Activated CD8-positive, alpha-beta memory T cell treated with anti-CD3 and anti-CD28 coated beads, Interleukin-2, amount 10 ng/mL, durations not matched to agents 7 days and 5 days (primary cell): ENCODE data around the gene COASY. TPM values are rescaled to one million over a fixed set of nuclear protein-coding genes. Genes with fewer than 3 reads are reported as not detected.
A peak's percentile ranks its signal among the peaks of the same experiment; 100 is the strongest.
"Not testable (repeated sequence)": the region's sequence is repeated elsewhere in the genome, so short reads cannot be mapped to it uniquely, and the experiment has no call there.

ENCODE experiments used
- ATAC-seq: fragments of 150-1000 bp; cut with Tn5 transposase; one replicate; pipeline ENCODE4 v1.10.0; 2021; ENCODE audit warnings: moderate library complexity
- CTCF ChIA-PET: fragments of 350-600 bp; sonication (Branson Sonifier 250); formaldehyde crosslinking; loops from one replicate; lab custom pipeline; 2021; ENCODE audit warnings: antibody characterized with exemption; lab: Charles Lee
- DNase-seq: peaks from one replicate; pipeline ENCODE4 v3.0.0-alpha.2; 2020
- H3K27ac Mint-ChIP-seq: one replicate; pipeline ENCODE4 v1.8.0; 2021; ENCODE audit warnings: mild to moderate bottlenecking, mixed read lengths
- H3K27me3 Mint-ChIP-seq: one replicate; pipeline ENCODE4 v1.8.0; 2021; ENCODE audit warnings: mixed read lengths
- H3K36me3 Mint-ChIP-seq: one replicate; pipeline ENCODE4 v1.8.0; 2021; ENCODE audit warnings: mild to moderate bottlenecking, mixed read lengths
- H3K4me1 Mint-ChIP-seq: one replicate; pipeline ENCODE4 v1.8.0; 2021; ENCODE audit warnings: mixed read lengths
- H3K4me3 Mint-ChIP-seq: one replicate; pipeline ENCODE4 v1.8.0; 2021; ENCODE audit warnings: mild to moderate bottlenecking, moderate library complexity, mixed read lengths
- H3K9me3 Mint-ChIP-seq: one replicate; pipeline ENCODE4 v1.8.0; 2022; ENCODE audit warnings: low read depth, mixed read lengths
- total RNA-seq, 2 experiments: library from RNA; stranded (reverse); gene quantifications; one replicate each; pipeline ENCODE4 v1.2.3, GENCODE V29; 2021

The COASY gene
- total RNA-seq, 2 experiments from 2014 or later: 95.9 to 108 TPM

- H3K4me3 Mint-ChIP-seq: no peak overlapping the region
- no peak overlapping the region for H3K27ac Mint-ChIP-seq
- no peaks in the 10 kb centered on the region for H3K27me3 Mint-ChIP-seq
- CTCF ChIA-PET: interaction anchor here (0.9 kb wide), 1 partner anchor 18 kb away, joined by 6 read pairs; no protein-coding TSS in a partner anchor
- no peaks in the 10 kb centered on the region for H3K9me3 Mint-ChIP-seq
- H3K36me3 Mint-ChIP-seq: peaks cover 8% of the 10 kb centered on the region
- DNase-seq: no peak
- no peak for ATAC-seq
- peaks cover 2% of the 10 kb centered on the region for H3K4me1 Mint-ChIP-seq
These were observed 34.4 kb downstream of the COASY start for GRCh38 chr17:42596386-42596785.

GRCh38 chr17:42598905-42599304 is 37.0 kb downstream of the COASY start:
- Mint-ChIP-seq H3K4me1 (peaks cover 3% of the 10 kb centered on the region), H3K36me3 (peaks cover 12% of the 10 kb centered on the region), H3K4me3 (no peak overlapping the region), H3K27me3 (no peaks in the 10 kb centered on the region), H3K9me3 (no peaks in the 10 kb centered on the region), H3K27ac (no peak overlapping the region)
- CTCF ChIA-PET: interaction anchor here (1.3 to 2.7 kb wide), 3 partner anchors 9 to 21 kb away, joined by 3 to 14 read pairs (median 5); partner anchors contain the start of genes PSMC3IP, RETREG3 and TUBG1
- no peak for DNase-seq
- ATAC-seq: no peak

- Mint-ChIP-seq H3K27ac (no peak overlapping the region), H3K27me3 (no peaks in the 10 kb centered on the region), H3K4me1 (peaks cover 38% of the 10 kb centered on the region), H3K4me3 (no peak overlapping the region), H3K9me3 (no peaks in the 10 kb centered on the region), H3K36me3 (peaks cover 19% of the 10 kb centered on the region)
- CTCF ChIA-PET: no interaction called here
- no peak for DNase-seq
- ATAC-seq: no peak
These were observed 41.4 kb downstream of the COASY start for GRCh38 chr17:42603318-42603717.

GRCh38 chr17:42607769-42608168 is 45.8 kb downstream of the COASY start:
- Mint-ChIP-seq H3K9me3 (no peaks in the 10 kb centered on the region), H3K4me1 (peaks cover 50% of the 10 kb centered on the region), H3K27ac (no peak overlapping the region), H3K36me3 (peaks cover 23% of the 10 kb centered on the region), H3K4me3 (peak overlapping the region; percentile 94), H3K27me3 (no peaks in the 10 kb centered on the region)
- ATAC-seq (no peak), DNase-seq (no peak)
- CTCF ChIA-PET: interaction anchor here (0.7 to 3.4 kb wide), 14 partner anchors 9 to 216 kb away, joined by 3 to 45 read pairs (median 5); partner anchors contain the start of genes BECN1, PLEKHH3 and PSMC3IP

- H3K36me3 Mint-ChIP-seq: peaks cover 22% of the 10 kb centered on the region
- peak; percentile 55 for DNase-seq
These were observed 46.6 kb downstream of the COASY start for GRCh38 chr17:42608305-42609181.

GRCh38 chr17:42609182-42609813 is 47.4 kb downstream of the COASY start, which contains the start of the genes RETREG3 and TUBG1:
Gene RETREG3 (minus strand): TSS chr17:42609374. CDS start chr17:42609324, 50 bp downstream.
Gene TUBG1 (plus strand): TSS chr17:42609683. CDS start chr17:42609738, 55 bp downstream.
- Mint-ChIP-seq H3K27ac (peak within 1 kb of the TSS; percentile 92), H3K36me3 (peaks cover 28% of the 10 kb centered on the region), H3K27me3 (no peaks in the 10 kb centered on the region), H3K9me3 (no peaks in the 10 kb centered on the region), H3K4me1 (peaks cover 47% of the 10 kb centered on the region), H3K4me3 (peak within 1 kb of the TSS; percentile 94)
- ATAC-seq (peak; percentile 92), DNase-seq (peak; percentile 99)
- CTCF ChIA-PET: interaction anchor here (1.0 to 3.4 kb wide), 12 partner anchors 9 to 215 kb away, joined by 3 to 45 read pairs (median 6); partner anchors contain the start of genes BECN1, PLEKHH3 and PSMC3IP

More at GRCh38 chr17:42608305-42609181, 46.6 kb downstream of the COASY start:
- peak; percentile 67 for ATAC-seq
- H3K4me1 Mint-ChIP-seq: peaks cover 47% of the 10 kb centered on the region
- H3K4me3 Mint-ChIP-seq: peak overlapping the region; percentile 94
- H3K27ac Mint-ChIP-seq: peak overlapping the region; percentile 92
- H3K9me3 Mint-ChIP-seq: no peaks in the 10 kb centered on the region
- CTCF ChIA-PET: interaction anchor here (0.7 to 3.4 kb wide), 18 partner anchors 10 to 216 kb away, joined by 3 to 45 read pairs (median 5); partner anchors contain the start of genes BECN1, PLEKHH3 and PSMC3IP
- H3K27me3 Mint-ChIP-seq: no peaks in the 10 kb centered on the region

- H3K4me1 Mint-ChIP-seq: peaks cover 41% of the 10 kb centered on the region
- not testable (repeated sequence) for ATAC-seq, DNase-seq, H3K9me3 Mint-ChIP-seq, H3K27me3 Mint-ChIP-seq
- H3K36me3 Mint-ChIP-seq: peaks cover 32% of the 10 kb centered on the region
- CTCF ChIA-PET: interaction anchor here (1.8 to 3.4 kb wide), 6 partner anchors 8 to 71 kb away, joined by 4 to 45 read pairs (median 12); partner anchors contain the start of genes PLEKHH3 and PSMC3IP
- H3K4me3 Mint-ChIP-seq: peak overlapping the region; percentile 94
- H3K27ac Mint-ChIP-seq: peak overlapping the region; percentile 92
These were observed 48.2 kb downstream of the COASY start for GRCh38 chr17:42609814-42610801.

GRCh38 chr17:42612013-42612412 is 50.1 kb downstream of the COASY start:
- Mint-ChIP-seq H3K4me1 (peaks cover 24% of the 10 kb centered on the region), H3K27ac (no peak overlapping the region), H3K36me3 (peaks cover 35% of the 10 kb centered on the region), H3K27me3 (no peaks in the 10 kb centered on the region), H3K4me3 (no peak overlapping the region), H3K9me3 (no peaks in the 10 kb centered on the region)
- no peak for ATAC-seq
- DNase-seq: no peak
- CTCF ChIA-PET: no interaction called here

- Mint-ChIP-seq H3K27me3 (no peaks in the 10 kb centered on the region), H3K36me3 (peaks cover 35% of the 10 kb centered on the region), H3K4me1 (peaks cover 21% of the 10 kb centered on the region), H3K4me3 (no peak overlapping the region), H3K27ac (no peak overlapping the region), H3K9me3 (no peaks in the 10 kb centered on the region)
- CTCF ChIA-PET: no interaction called here
- no peak for ATAC-seq
- DNase-seq: no peak
These were observed 51.8 kb downstream of the COASY start for GRCh38 chr17:42613699-42614295.
